IPS-20b (cell line): Measurements from ENCODE around the gene GOLPH3L.
"Not testable (repeated sequence)": the region's sequence is repeated elsewhere in the genome, so short reads cannot be mapped to it uniquely, and the experiment has no call there.

Source experiments
- H3K27ac ChIP-seq: one replicate; pipeline ENCODE4 v1.5.1; 2013; ENCODE audit warnings: low read length
- H3K27me3 ChIP-seq: 2 replicates; pipeline ENCODE4 v1.6.1; 2013; ENCODE audit warnings: mild to moderate bottlenecking, low read length, inconsistent platforms; ENCODE audit not compliant: insufficient read depth
- H3K36me3 ChIP-seq: 2 replicates; pipeline ENCODE4 v1.6.1; 2013; ENCODE audit warnings: low read depth, mild to moderate bottlenecking, inconsistent platforms, low read length, moderate library complexity; ENCODE audit not compliant: insufficient read depth
- H3K4me1 ChIP-seq: 2 replicates; pipeline ENCODE4 v1.6.1; 2013; ENCODE audit warnings: mild to moderate bottlenecking, control low read depth, inconsistent platforms, low read length, moderate library complexity; ENCODE audit not compliant: insufficient read depth
- H3K4me3 ChIP-seq: 2 replicates; pipeline ENCODE4 v1.5.1; 2013; ENCODE audit warnings: mild to moderate bottlenecking, low read length, inconsistent platforms
- H3K9ac ChIP-seq: 2 replicates; pipeline ENCODE4 v1.6.1; 2013; ENCODE audit warnings: low read depth, mild to moderate bottlenecking, inconsistent platforms, low read length, moderate library complexity
- H3K9me3 ChIP-seq: 2 replicates; pipeline ENCODE4 v1.6.1; 2013; ENCODE audit warnings: mild to moderate bottlenecking, low read depth, low read length, inconsistent platforms; ENCODE audit not compliant: insufficient read depth

The GOLPH3L gene

GRCh38 chr1:150696995-150697927, at the start of gene GOLPH3L:
TSS of gene GOLPH3L (minus strand) at chr1:150697154. CDS start at chr1:150694838, 2,316 bp downstream.
- peak within 1 kb of the TSS; percentile 77; the same call in 1 of the 2 replicates for H3K9ac ChIP-seq
- H3K27ac ChIP-seq, result no peak within 1 kb of the TSS
- peak within 1 kb of the TSS; percentile 84 for H3K4me3 ChIP-seq
- no peaks in the 10 kb centered on the region for H3K9me3 ChIP-seq
- no peaks in the 10 kb centered on the region for H3K27me3 ChIP-seq
- H3K4me1 ChIP-seq, result 0 out of 2 replicates have a peak, but pooled peaks cover 3% of the 10 kb centered on the region
- H3K36me3 ChIP-seq, result peaks cover 25% of the 10 kb centered on the region

GRCh38 chr1:150730130-150730721, 33.3 kb upstream of the GOLPH3L start:
- no peaks in the 10 kb centered on the region for H3K27me3 ChIP-seq
- H3K9ac ChIP-seq, result no peak overlapping the region
- H3K36me3 ChIP-seq, result no peaks in the 10 kb centered on the region
- H3K4me1 ChIP-seq, result no peaks in the 10 kb centered on the region
- H3K4me3 ChIP-seq, result no peak overlapping the region
- H3K27ac ChIP-seq, result no peak overlapping the region
- no peaks in the 10 kb centered on the region for H3K9me3 ChIP-seq

- no peaks in the 10 kb centered on the region for H3K27me3 ChIP-seq
- no peak overlapping the region for H3K27ac ChIP-seq
Measured at GRCh38 chr1:150724336-150724735, 27.4 kb upstream of the GOLPH3L start.

GRCh38 chr1:150720703-150721102, 23.7 kb upstream of the GOLPH3L start, which contains the start of gene HORMAD1:
TSS of gene HORMAD1 (minus strand) at chr1:150720895. CDS start at chr1:150719505, 1,390 bp downstream.
- H3K36me3 ChIP-seq, result no peaks in the 10 kb centered on the region
- H3K9me3 ChIP-seq, result no peaks in the 10 kb centered on the region
- H3K27me3 ChIP-seq, result no peaks in the 10 kb centered on the region
- no peak within 1 kb of the TSS for H3K27ac ChIP-seq
- no peak within 1 kb of the TSS for H3K9ac ChIP-seq
- no peaks in the 10 kb centered on the region for H3K4me1 ChIP-seq
- H3K4me3 ChIP-seq, result no peak within 1 kb of the TSS

More at GRCh38 chr1:150724336-150724735, 27.4 kb upstream of the GOLPH3L start:
- no peaks in the 10 kb centered on the region for H3K36me3 ChIP-seq
- no peaks in the 10 kb centered on the region for H3K4me1 ChIP-seq
- no peaks in the 10 kb centered on the region for H3K9me3 ChIP-seq
- no peak overlapping the region for H3K4me3 ChIP-seq
- no peak overlapping the region for H3K9ac ChIP-seq

GRCh38 chr1:150720098-150720497, 23.1 kb upstream of the GOLPH3L start:
- Histone ChIP-seq H3K9ac (no peak overlapping the region), H3K27ac (no peak overlapping the region), H3K9me3 (no peaks in the 10 kb centered on the region), H3K36me3 (no peaks in the 10 kb centered on the region), H3K4me1 (no peaks in the 10 kb centered on the region), H3K4me3 (no peak overlapping the region), H3K27me3 (no peaks in the 10 kb centered on the region)

GRCh38 chr1:150718225-150718891, 21.4 kb upstream of the GOLPH3L start:
- Histone ChIP-seq H3K9ac (no peak overlapping the region), H3K4me3 (no peak overlapping the region), H3K36me3 (no peaks in the 10 kb centered on the region), H3K27ac (no peak overlapping the region), H3K27me3 (no peaks in the 10 kb centered on the region), H3K4me1 (no peaks in the 10 kb centered on the region; the same call in 1 of the 2 replicates), H3K9me3 (no peaks in the 10 kb centered on the region)

- not testable (repeated sequence) for H3K27ac ChIP-seq, H3K4me1 ChIP-seq, H3K27me3 ChIP-seq, H3K4me3 ChIP-seq, H3K9me3 ChIP-seq, H3K9ac ChIP-seq, H3K36me3 ChIP-seq
Measured at GRCh38 chr1:150709031-150709430, 12.1 kb upstream of the GOLPH3L start.

- H3K27me3 ChIP-seq, result no peaks in the 10 kb centered on the region
- H3K4me3 ChIP-seq, result no peak overlapping the region
- no peak overlapping the region for H3K9ac ChIP-seq
- H3K9me3 ChIP-seq, result no peaks in the 10 kb centered on the region
- H3K36me3 ChIP-seq, result no peaks in the 10 kb centered on the region
- H3K27ac ChIP-seq, result no peak overlapping the region
- H3K4me1 ChIP-seq, result peaks cover 3% of the 10 kb centered on the region; the same call in 1 of the 2 replicates
Measured at GRCh38 chr1:150708595-150708994, 11.6 kb upstream of the GOLPH3L start.

GRCh38 chr1:150706091-150706490, 9.1 kb upstream of the GOLPH3L start:
- Histone ChIP-seq H3K9me3 (no peaks in the 10 kb centered on the region), H3K4me3 (no peak overlapping the region), H3K27me3 (no peaks in the 10 kb centered on the region), H3K9ac (no peak overlapping the region), H3K27ac (no peak overlapping the region), H3K4me1 (no peaks in the 10 kb centered on the region), H3K36me3 (no peaks in the 10 kb centered on the region)

- H3K4me3 ChIP-seq, result no peak overlapping the region
- no peak overlapping the region for H3K27ac ChIP-seq
- no peak overlapping the region for H3K9ac ChIP-seq
- no peaks in the 10 kb centered on the region for H3K9me3 ChIP-seq
- H3K27me3 ChIP-seq, result no peaks in the 10 kb centered on the region
- no peaks in the 10 kb centered on the region for H3K36me3 ChIP-seq
- no peaks in the 10 kb centered on the region for H3K4me1 ChIP-seq
Measured at GRCh38 chr1:150703427-150703826, 6.5 kb upstream of the GOLPH3L start.

- H3K9ac ChIP-seq, result peak overlapping the region; percentile 77; the same call in 1 of the 2 replicates
- H3K36me3 ChIP-seq, result peaks cover 32% of the 10 kb centered on the region
- H3K9me3 ChIP-seq, result no peaks in the 10 kb centered on the region
- H3K4me3 ChIP-seq, result peak overlapping the region; percentile 84
- no peak overlapping the region for H3K27ac ChIP-seq
- H3K4me1 ChIP-seq, result 0 out of 2 replicates have a peak, but pooled peaks cover 3% of the 10 kb centered on the region
- H3K27me3 ChIP-seq, result no peaks in the 10 kb centered on the region
Measured at GRCh38 chr1:150696590-150696989, 364 bp downstream of the GOLPH3L start.
